Esophagus muscularis mucosa (tissue), 4 donors: ENCODE data around the gene THOC2.

Experiments used
- EP300 ChIP-seq: sonication (generic); formaldehyde crosslinking; IDR thresholded peaks from one replicate; pipeline ENCODE4 v1.6.1; 2017; ENCODE audit warnings: antibody characterized with exemption
- POLR2A ChIP-seq: fragments of 450-650 bp; IDR thresholded peaks from one replicate; pipeline ENCODE4 v1.6.1; 2017; ENCODE audit warnings: antibody characterized with exemption, moderate library complexity, mild to moderate bottlenecking, low read depth
- POLR2AphosphoS5 ChIP-seq, 2 donors: sonication (generic); formaldehyde crosslinking; IDR thresholded peaks; one replicate each; pipeline ENCODE4 v1.6.1; 2017; ENCODE audit warnings: antibody characterized with exemption in 2 of 2
- TF ChIP-seq, protein P1 (sequence below), 3 experiments: fragments of 200-600 bp in 2 of 3; fragments of 450-650 bp in 1 of 3; sonication (generic) in 2 of 3; IDR thresholded peaks; one replicate each; pipeline ENCODE4 v1.5.1; 2017 to 2019; ENCODE audit warnings: antibody characterized with exemption in 3 of 3, mild to moderate bottlenecking in 2 of 3, moderate library complexity in 1 of 3

DNA sequence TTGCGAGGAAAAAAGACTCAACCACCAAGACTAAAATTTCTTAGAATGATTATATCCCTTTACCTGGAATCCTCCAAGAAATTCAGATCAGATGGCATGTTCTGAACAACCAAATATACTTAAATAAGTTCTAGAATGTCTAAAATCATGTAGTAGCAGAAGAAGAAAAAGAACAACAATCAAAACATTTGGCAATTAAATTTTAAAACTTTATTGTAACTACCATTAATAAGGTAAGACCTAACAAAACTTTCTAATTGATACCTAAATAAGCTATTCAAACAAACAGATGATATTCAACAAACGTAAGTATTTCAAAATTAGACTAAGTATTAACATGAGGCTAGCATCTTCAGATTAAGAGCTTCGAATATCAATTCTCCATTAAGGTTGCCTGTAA is 4.3 kb downstream of the THOC2 start:
- TF ChIP-seq, protein P1, sequence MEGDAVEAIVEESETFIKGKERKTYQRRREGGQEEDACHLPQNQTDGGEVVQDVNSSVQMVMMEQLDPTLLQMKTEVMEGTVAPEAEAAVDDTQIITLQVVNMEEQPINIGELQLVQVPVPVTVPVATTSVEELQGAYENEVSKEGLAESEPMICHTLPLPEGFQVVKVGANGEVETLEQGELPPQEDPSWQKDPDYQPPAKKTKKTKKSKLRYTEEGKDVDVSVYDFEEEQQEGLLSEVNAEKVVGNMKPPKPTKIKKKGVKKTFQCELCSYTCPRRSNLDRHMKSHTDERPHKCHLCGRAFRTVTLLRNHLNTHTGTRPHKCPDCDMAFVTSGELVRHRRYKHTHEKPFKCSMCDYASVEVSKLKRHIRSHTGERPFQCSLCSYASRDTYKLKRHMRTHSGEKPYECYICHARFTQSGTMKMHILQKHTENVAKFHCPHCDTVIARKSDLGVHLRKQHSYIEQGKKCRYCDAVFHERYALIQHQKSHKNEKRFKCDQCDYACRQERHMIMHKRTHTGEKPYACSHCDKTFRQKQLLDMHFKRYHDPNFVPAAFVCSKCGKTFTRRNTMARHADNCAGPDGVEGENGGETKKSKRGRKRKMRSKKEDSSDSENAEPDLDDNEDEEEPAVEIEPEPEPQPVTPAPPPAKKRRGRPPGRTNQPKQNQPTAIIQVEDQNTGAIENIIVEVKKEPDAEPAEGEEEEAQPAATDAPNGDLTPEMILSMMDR (IDR thresholded peaks at IDR 0.05), result no peak
- no peak for TF ChIP-seq EP300
- no peak for TF ChIP-seq POLR2A
- no peak for TF ChIP-seq POLR2AphosphoS5 (IDR thresholded peaks at IDR 0.05)
